Nephron (organoid): Measurements from ENCODE around the gene CSNK1E.
A peak's percentile ranks its signal among the peaks of the same experiment; 100 is the strongest.

Source experiments
- H3K27ac Mint-ChIP-seq, 3 experiments: 2 replicates each; pipeline ENCODE4 v1.8.0; 2020; ENCODE audit warnings: mixed read lengths in 3 of 3, mild to moderate bottlenecking in 2 of 3, moderate library complexity in 1 of 3
- H3K27me3 Mint-ChIP-seq: 2 replicates; pipeline ENCODE4 v1.8.0; 2021; ENCODE audit warnings: low read depth, mild to moderate bottlenecking, moderate library complexity, mixed read lengths
- H3K36me3 Mint-ChIP-seq: 2 replicates; pipeline ENCODE4 v1.8.0; 2020; ENCODE audit warnings: low read depth, mixed read lengths
- H3K4me1 Mint-ChIP-seq: 2 replicates; pipeline ENCODE4 v1.8.0; 2020; ENCODE audit warnings: mixed read lengths
- H3K4me3 Mint-ChIP-seq, 3 experiments: 2 replicates each; pipeline ENCODE4 v1.8.0; 2020; ENCODE audit warnings: mild to moderate bottlenecking in 3 of 3, mixed read lengths in 3 of 3, moderate library complexity in 2 of 3
- H3K9me3 Mint-ChIP-seq: 2 replicates; pipeline ENCODE4 v1.8.0; 2020; ENCODE audit warnings: mixed read lengths
- TF ChIP-seq, protein P1 (sequence below), 3 experiments: fragments of 200-600 bp; sonication (generic); IDR thresholded peaks; one replicate each; pipeline ENCODE4 v1.5.0; 2021; ENCODE audit warnings: antibody characterized with exemption in 3 of 3; ENCODE audit not compliant: unreplicated experiment in 3 of 3

CSNK1E gene

DNA sequence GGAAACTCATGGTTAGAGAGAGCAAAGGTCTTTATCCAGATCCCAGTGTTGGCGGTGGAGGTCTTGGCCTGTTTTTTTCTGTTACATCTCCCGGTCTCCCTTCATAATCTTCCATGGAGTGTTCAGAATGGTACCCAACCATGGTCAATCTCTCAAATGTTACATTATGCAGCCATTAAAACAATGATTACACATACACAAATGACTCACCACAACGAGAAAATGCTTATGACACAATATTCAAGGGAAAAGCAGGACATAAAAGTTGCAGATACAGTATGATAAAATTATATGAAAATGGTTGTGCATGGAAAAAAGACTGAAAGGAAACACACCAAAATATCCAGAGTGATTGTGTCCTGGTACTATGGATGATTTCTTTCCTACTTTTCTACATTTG lies 17.8 kb upstream of the CSNK1E start:
- peaks cover 13% of the 10 kb centered on the region for H3K27me3 Mint-ChIP-seq
- no peaks in the 10 kb centered on the region for H3K36me3 Mint-ChIP-seq
- no peaks in the 10 kb centered on the region for H3K9me3 Mint-ChIP-seq
- peak overlapping the region in 2 of 3 experiments; percentile 55 to 62 for H3K4me3 Mint-ChIP-seq
- no peak overlapping the region for H3K27ac Mint-ChIP-seq
- no peaks in the 10 kb centered on the region for H3K4me1 Mint-ChIP-seq
- TF ChIP-seq, protein P1, sequence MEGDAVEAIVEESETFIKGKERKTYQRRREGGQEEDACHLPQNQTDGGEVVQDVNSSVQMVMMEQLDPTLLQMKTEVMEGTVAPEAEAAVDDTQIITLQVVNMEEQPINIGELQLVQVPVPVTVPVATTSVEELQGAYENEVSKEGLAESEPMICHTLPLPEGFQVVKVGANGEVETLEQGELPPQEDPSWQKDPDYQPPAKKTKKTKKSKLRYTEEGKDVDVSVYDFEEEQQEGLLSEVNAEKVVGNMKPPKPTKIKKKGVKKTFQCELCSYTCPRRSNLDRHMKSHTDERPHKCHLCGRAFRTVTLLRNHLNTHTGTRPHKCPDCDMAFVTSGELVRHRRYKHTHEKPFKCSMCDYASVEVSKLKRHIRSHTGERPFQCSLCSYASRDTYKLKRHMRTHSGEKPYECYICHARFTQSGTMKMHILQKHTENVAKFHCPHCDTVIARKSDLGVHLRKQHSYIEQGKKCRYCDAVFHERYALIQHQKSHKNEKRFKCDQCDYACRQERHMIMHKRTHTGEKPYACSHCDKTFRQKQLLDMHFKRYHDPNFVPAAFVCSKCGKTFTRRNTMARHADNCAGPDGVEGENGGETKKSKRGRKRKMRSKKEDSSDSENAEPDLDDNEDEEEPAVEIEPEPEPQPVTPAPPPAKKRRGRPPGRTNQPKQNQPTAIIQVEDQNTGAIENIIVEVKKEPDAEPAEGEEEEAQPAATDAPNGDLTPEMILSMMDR (IDR thresholded peaks at IDR 0.05; ENCODE audit: unreplicated experiment in 3 of 3) = no peak

DNA sequence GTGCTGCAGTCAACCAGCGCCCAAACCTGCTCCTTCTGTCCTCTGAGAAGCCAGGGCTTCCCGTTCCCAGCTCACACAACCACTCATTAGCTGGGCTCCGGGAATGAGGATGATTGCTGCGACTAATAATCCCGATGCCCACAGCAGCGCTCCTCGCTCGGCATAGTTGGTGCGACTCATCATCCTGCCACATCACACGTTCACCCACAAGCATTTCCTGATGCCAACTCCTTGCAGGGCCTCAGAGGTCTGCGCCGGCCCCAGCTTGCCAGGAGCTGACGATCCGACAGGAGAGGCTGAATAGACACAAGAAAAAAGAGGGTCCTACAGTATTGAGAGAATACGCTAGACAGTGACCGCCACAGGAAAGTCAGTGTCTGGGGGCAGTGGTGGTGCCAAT lies 10.6 kb upstream of the CSNK1E start:
- no peaks in the 10 kb centered on the region for H3K4me1 Mint-ChIP-seq
- H3K27me3 Mint-ChIP-seq = peaks cover 5% of the 10 kb centered on the region
- no peaks in the 10 kb centered on the region for H3K36me3 Mint-ChIP-seq
- H3K4me3 Mint-ChIP-seq = no peak overlapping the region
- no peaks in the 10 kb centered on the region for H3K9me3 Mint-ChIP-seq
- H3K27ac Mint-ChIP-seq = no peak overlapping the region
- TF ChIP-seq, protein P1 (IDR thresholded peaks at IDR 0.05; ENCODE audit: unreplicated experiment in 3 of 3) = no peak

GRCh38 chr22:38327396-38327795 lies 10.2 kb upstream of the CSNK1E start:
- peaks cover 5% of the 10 kb centered on the region for H3K27me3 Mint-ChIP-seq
- TF ChIP-seq, protein P1 (IDR thresholded peaks at IDR 0.05; ENCODE audit: unreplicated experiment in 3 of 3) = no peak
- H3K4me3 Mint-ChIP-seq = no peak overlapping the region
- H3K4me1 Mint-ChIP-seq = no peaks in the 10 kb centered on the region
- H3K36me3 Mint-ChIP-seq = no peaks in the 10 kb centered on the region
- H3K27ac Mint-ChIP-seq = no peak overlapping the region
- H3K9me3 Mint-ChIP-seq = no peaks in the 10 kb centered on the region

DNA sequence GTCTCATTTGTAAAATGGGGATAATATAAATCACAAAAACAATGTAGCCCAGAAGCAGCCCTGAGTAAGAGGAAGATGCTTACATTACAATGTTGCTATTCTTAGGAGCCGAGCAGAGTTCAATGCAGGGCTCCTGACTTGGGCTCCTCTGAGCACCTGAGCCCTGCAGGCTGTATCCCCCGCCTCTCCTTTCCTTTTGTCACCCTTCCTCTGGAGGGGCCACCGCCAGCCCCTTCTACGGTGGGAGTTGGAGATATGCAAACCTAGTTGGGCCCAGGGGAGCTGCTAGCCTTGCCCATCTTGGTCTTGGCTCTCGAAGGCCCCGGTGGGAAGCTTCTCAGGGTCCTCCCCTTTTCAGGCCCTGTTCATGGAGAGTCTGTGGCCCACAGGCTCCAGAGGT lies 8.4 kb upstream of the CSNK1E start:
- no peak overlapping the region for H3K27ac Mint-ChIP-seq
- no peaks in the 10 kb centered on the region for H3K4me1 Mint-ChIP-seq
- no peaks in the 10 kb centered on the region for H3K9me3 Mint-ChIP-seq
- TF ChIP-seq, protein P1 (IDR thresholded peaks at IDR 0.05; ENCODE audit: unreplicated experiment in 3 of 3) = no peak
- peaks cover 9% of the 10 kb centered on the region for H3K27me3 Mint-ChIP-seq
- no peak overlapping the region for H3K4me3 Mint-ChIP-seq
- H3K36me3 Mint-ChIP-seq = no peaks in the 10 kb centered on the region

- no peaks in the 10 kb centered on the region for H3K9me3 Mint-ChIP-seq
- H3K4me1 Mint-ChIP-seq = peaks cover 8% of the 10 kb centered on the region
- H3K36me3 Mint-ChIP-seq = no peaks in the 10 kb centered on the region
- H3K27me3 Mint-ChIP-seq = peaks cover 4% of the 10 kb centered on the region
- peak overlapping the region; percentile 31 to 61 (median 48) for H3K4me3 Mint-ChIP-seq
- TF ChIP-seq, protein P1 (IDR thresholded peaks at IDR 0.05; ENCODE audit: unreplicated experiment in 3 of 3) = no peak
- H3K27ac Mint-ChIP-seq = peak overlapping the region in 1 of 3 experiments; percentile 35
Measured at GRCh38 chr22:38320605-38321402, 3.6 kb upstream of the CSNK1E start.
